Measurements from ENCODE around the gene ARHGAP26. TPM values are rescaled to one million over a fixed set of nuclear protein-coding genes. Genes with fewer than 3 reads are reported as not detected.

Gene ARHGAP26
- total RNA-seq, 4 donors from 2014 or later, result 35.0 to 72.2 (median 44.0) TPM

GRCh38 chr5:142847898-142848790 is 78.0 kb downstream of the ARHGAP26 start:
- TF ChIP-seq, protein P1, sequence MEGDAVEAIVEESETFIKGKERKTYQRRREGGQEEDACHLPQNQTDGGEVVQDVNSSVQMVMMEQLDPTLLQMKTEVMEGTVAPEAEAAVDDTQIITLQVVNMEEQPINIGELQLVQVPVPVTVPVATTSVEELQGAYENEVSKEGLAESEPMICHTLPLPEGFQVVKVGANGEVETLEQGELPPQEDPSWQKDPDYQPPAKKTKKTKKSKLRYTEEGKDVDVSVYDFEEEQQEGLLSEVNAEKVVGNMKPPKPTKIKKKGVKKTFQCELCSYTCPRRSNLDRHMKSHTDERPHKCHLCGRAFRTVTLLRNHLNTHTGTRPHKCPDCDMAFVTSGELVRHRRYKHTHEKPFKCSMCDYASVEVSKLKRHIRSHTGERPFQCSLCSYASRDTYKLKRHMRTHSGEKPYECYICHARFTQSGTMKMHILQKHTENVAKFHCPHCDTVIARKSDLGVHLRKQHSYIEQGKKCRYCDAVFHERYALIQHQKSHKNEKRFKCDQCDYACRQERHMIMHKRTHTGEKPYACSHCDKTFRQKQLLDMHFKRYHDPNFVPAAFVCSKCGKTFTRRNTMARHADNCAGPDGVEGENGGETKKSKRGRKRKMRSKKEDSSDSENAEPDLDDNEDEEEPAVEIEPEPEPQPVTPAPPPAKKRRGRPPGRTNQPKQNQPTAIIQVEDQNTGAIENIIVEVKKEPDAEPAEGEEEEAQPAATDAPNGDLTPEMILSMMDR (IDR thresholded peaks at IDR 0.05; ENCODE audit: low read depth), result no peak

- TF ChIP-seq, protein P1 (IDR thresholded peaks at IDR 0.05; ENCODE audit: low read depth), result no peak
Measured at GRCh38 chr5:142849466-142849865, 79.3 kb downstream of the ARHGAP26 start.

- TF ChIP-seq, protein P1 (IDR thresholded peaks at IDR 0.05; ENCODE audit: low read depth), result no peak
Measured at GRCh38 chr5:142849880-142850279, 79.7 kb downstream of the ARHGAP26 start.

DNA sequence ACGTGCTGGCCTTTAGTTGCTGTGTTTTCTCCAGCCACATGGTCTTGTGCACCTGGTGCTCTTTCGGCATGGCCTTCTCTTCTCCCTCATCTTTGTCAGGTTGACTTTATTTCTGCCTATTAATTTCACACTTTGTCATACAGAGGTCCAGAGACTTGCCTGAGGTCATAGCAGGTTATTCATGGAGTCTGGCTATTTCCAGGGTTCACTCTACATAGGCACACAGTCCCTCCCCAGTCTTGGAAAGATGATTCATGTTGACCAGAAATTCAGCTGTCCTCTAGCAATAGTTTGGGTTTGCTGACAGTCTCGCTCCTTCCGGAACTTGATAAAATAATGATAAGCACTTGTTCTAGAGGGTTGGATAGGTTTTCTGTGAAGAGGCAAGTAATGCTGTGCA is 81.6 kb downstream of the ARHGAP26 start:
- TF ChIP-seq, protein P1 (IDR thresholded peaks at IDR 0.05; ENCODE audit: low read depth), result no peak

DNA sequence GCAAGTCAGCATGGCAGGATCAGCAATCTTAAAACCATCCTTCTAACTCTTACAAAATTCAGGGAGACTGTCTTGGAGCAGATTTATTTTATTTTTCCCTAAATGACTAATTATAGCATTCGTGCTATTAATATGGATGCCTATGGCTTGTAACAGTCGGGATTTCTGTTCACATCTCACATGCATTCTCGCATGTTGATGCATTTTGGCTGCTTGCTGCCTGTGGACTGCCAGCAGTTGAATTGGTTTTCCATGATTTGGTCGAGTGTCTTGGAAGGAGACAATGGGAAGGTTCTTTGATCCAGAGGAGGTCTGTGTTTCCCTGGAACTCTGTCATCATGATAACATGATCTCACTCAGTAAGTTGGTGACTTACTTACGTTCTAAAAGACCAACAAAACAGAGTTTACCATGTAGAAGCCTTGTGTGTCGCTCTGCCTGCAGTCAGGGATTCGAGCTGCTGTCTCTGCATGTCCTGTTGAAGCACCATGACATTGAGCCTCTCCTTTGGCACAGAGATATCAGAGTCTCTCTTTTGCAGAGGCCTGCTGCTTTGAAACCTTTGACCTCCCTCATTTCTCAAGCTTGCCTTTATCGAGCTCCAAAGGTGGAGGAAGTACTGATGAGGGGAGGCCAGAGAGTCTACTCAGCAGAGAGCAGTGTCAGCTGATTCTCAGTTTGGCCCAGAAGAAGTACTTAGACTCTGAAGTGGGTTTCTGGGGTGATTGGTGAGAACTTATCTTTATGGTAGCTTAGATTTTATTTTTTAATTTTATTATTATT is 82.4 kb downstream of the ARHGAP26 start:
- TF ChIP-seq, protein P1 (IDR thresholded peaks at IDR 0.05; ENCODE audit: low read depth), result no peak

DNA sequence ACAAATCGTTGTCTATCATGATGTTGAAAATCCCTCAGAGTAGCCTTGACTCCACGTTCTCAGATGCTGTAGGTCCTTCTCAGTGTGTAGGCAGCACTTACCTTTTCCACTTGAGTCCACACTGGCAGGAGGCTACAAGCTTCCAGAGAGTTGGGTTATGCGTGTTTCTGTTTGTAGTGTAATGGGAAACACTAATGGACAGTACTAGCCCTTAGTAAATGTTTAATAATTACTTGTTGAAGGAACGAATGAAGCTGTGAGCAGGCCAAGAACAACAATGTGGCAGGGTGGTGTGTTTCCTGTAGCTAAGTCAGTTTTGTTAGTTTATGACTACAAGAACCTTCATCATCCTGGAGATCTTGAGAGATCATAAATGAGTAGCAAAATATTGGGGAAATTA is 83.5 kb downstream of the ARHGAP26 start:
- TF ChIP-seq, protein P1 (IDR thresholded peaks at IDR 0.05; ENCODE audit: low read depth), result no peak

DNA sequence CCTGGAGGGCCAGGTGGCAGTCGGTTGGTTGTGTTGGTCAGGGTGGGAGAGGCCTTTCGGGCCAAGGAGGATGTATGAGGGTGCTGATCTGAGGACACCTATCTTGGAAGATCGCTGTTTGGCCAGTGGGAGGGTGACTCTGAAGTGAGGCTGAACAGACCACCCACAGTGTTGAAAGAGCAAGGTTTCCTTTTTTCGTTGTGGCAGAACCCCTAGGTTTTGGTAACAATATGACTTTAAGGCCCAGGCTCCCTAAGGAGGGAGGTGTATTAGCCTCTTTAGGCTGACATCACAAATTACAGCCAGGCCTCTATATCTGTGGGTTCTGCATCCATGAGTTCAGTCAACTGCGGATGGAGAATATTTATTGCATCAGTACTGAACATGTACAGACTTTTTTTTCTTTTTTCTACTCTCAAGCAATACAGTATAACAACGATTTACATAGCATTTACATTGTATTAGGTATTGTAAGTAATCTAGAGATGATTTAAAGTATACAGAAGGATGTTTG is 86.1 kb downstream of the ARHGAP26 start:
- TF ChIP-seq, protein P1 (IDR thresholded peaks at IDR 0.05; ENCODE audit: low read depth), result no peak
